HepG2 (cell line): ENCODE measurements around the gene GNG5. TPM values are rescaled to one million over a fixed set of nuclear protein-coding genes. Genes with fewer than 3 reads are reported as not detected.

Experiments
- AKAP8 ChIP-seq: sonication (generic); formaldehyde crosslinking; IDR thresholded peaks from 2 replicates; pipeline ENCODE4 v1.5.1; 2020; ENCODE audit warnings: mild to moderate bottlenecking, missing genetic modification reagents
- ARNT2 ChIP-seq: sonication (generic); formaldehyde crosslinking; IDR thresholded peaks from 2 replicates; pipeline ENCODE4 v1.8.0; 2022; ENCODE audit warnings: mild to moderate bottlenecking, low read depth, missing genetic modification reagents, moderate library complexity
- ATM ChIP-seq: fragments of 450-650 bp; IDR thresholded peaks from 2 replicates; pipeline ENCODE4 v1.7.1; 2017; ENCODE audit warnings: mild to moderate bottlenecking, borderline replicate concordance
- CBX5 ChIP-seq: sonication (generic); formaldehyde crosslinking; IDR thresholded peaks from 2 replicates; pipeline ENCODE4 v1.4.0; 2020; ENCODE audit warnings: missing genetic modification reagents, borderline replicate concordance
- CCDC6 ChIP-seq: sonication (generic); formaldehyde crosslinking; IDR thresholded peaks from 2 replicates; pipeline ENCODE4 v1.8.1; 2022; ENCODE audit warnings: mild to moderate bottlenecking, missing genetic modification reagents, moderate library complexity
- GPN1 ChIP-seq: sonication (generic); formaldehyde crosslinking; IDR thresholded peaks from 2 replicates; pipeline ENCODE4 v1.5.1; 2020; ENCODE audit warnings: missing genetic modification reagents, borderline replicate concordance
- HCFC1 ChIP-seq: fragments of 150-350 bp; IDR thresholded peaks from 2 replicates; pipeline ENCODE4 v1.6.1; 2014; ENCODE audit warnings: low read depth, low read length
- HNRNPLL ChIP-seq: fragments of 200-400 bp; formaldehyde crosslinking; IDR thresholded peaks from 2 replicates; pipeline ENCODE4 v1.6.1; 2017; ENCODE audit warnings: mild to moderate bottlenecking, low read depth, low read length; ENCODE audit not compliant: poor library complexity, severe bottlenecking
- IKZF1 ChIP-seq: fragments of 450-650 bp; IDR thresholded peaks from 2 replicates; pipeline ENCODE4 v1.7.1; 2016
- KDM4B ChIP-seq: sonication (generic); formaldehyde crosslinking; IDR thresholded peaks from 2 replicates; pipeline ENCODE4 v1.4.0; 2020; ENCODE audit warnings: missing genetic modification reagents
- MAFK ChIP-seq, 2 experiments: IDR thresholded peaks in 1 of 2; conservative IDR thresholded peaks in 1 of 2; 2 replicates each; pipeline ENCODE4 v1.6.1; 2011; ENCODE audit warnings: improper control_type of control experiment in 2 of 2, low read length in 2 of 2
- MEIS2 ChIP-seq: sonication (generic); formaldehyde crosslinking; IDR thresholded peaks from 2 replicates; pipeline ENCODE4 v1.9.0; 2021; ENCODE audit warnings: mild to moderate bottlenecking, missing genetic modification reagents
- PHF5A ChIP-seq: IDR thresholded peaks from one replicate; pipeline ENCODE4 v1.6.1; 2018; ENCODE audit warnings: low read depth, missing genetic modification reagents; ENCODE audit not compliant: unreplicated experiment
- RAD21 ChIP-seq: fragments of 450-650 bp; formaldehyde crosslinking; IDR thresholded peaks from 2 replicates; pipeline ENCODE4 v1.5.0; 2020; ENCODE audit warnings: mild to moderate bottlenecking
- XBP1 ChIP-seq: sonication (generic); formaldehyde crosslinking; IDR thresholded peaks from 2 replicates; pipeline ENCODE4 v1.5.0; 2020; ENCODE audit warnings: missing genetic modification reagents
- ZBTB1 ChIP-seq: sonication (generic); formaldehyde crosslinking; IDR thresholded peaks from 2 replicates; pipeline ENCODE4 v1.4.0; 2020; ENCODE audit warnings: missing genetic modification reagents, borderline replicate concordance
- ZMYM3 ChIP-seq: sonication (generic); formaldehyde crosslinking; IDR thresholded peaks from 2 replicates; pipeline ENCODE4 v1.5.1; 2020; ENCODE audit warnings: mild to moderate bottlenecking, missing genetic modification reagents
- ZNF234 ChIP-seq: sonication (generic); formaldehyde crosslinking; conservative IDR thresholded peaks from 2 replicates; pipeline ENCODE4 v1.5.1; 2020; ENCODE audit warnings: mild to moderate bottlenecking, missing genetic modification reagents
- ZNF337 ChIP-seq: sonication (generic); formaldehyde crosslinking; IDR thresholded peaks from 2 replicates; pipeline ENCODE4 v1.5.1; 2020; ENCODE audit warnings: missing genetic modification reagents, low read depth, mild to moderate bottlenecking, borderline replicate concordance
- ZNF556 ChIP-seq: sonication (generic); formaldehyde crosslinking; IDR thresholded peaks from 2 replicates; pipeline ENCODE4 v1.4.0; 2020; ENCODE audit warnings: mild to moderate bottlenecking, missing genetic modification reagents, borderline replicate concordance
- ZNF589 ChIP-seq: sonication (generic); formaldehyde crosslinking; conservative IDR thresholded peaks from 2 replicates; pipeline ENCODE4 v1.8.0; 2022; ENCODE audit warnings: mild to moderate bottlenecking, moderate library complexity, missing genetic modification reagents
- ZNF839 ChIP-seq: sonication (generic); formaldehyde crosslinking; IDR thresholded peaks from 2 replicates; pipeline ENCODE4 v1.4.0; 2020; ENCODE audit warnings: missing genetic modification reagents, mild to moderate bottlenecking, borderline replicate concordance
- polyA plus RNA-seq, 8 experiments: library from polyadenylated mRNA; depleted of rRNA in 3 of 8; stranded (reverse) in 7 of 8; unstranded in 1 of 8; fragments of >200 nt; fragmentation: Illumina TruSeq in 4 of 8; extraction: Trizol in 4 of 8; gene quantifications; 2 replicates each; pipeline versions ENCODE4 v1.2.1 to v1.2.3, GENCODE V29; 2011 to 2016; ENCODE audit warnings: low read depth in 4 of 8, missing spikeins in 1 of 8, mixed read lengths in 1 of 8; ENCODE audit not compliant: insufficient read depth in 1 of 8
- total RNA-seq, 5 experiments: library from RNA; depleted of rRNA; stranded (reverse); fragments of >200 nt; fragmentation: Illumina TruSeq; extraction: Trizol; gene quantifications; 2 replicates each; pipeline ENCODE4 v1.2.3, GENCODE V29; 2016; ENCODE audit warnings: low read depth in 1 of 5
- TF ChIP-seq, protein P1 (sequence below): sonication (generic); formaldehyde crosslinking; IDR thresholded peaks from 2 replicates; pipeline ENCODE4 v1.4.0; 2020; ENCODE audit warnings: mild to moderate bottlenecking, missing genetic modification reagents
- TF ChIP-seq, protein P2 (sequence below): sonication (generic); formaldehyde crosslinking; IDR thresholded peaks from 2 replicates; pipeline ENCODE4 v1.5.0; 2020; ENCODE audit warnings: missing genetic modification reagents
- TF ChIP-seq, protein P3 (sequence below): sonication (generic); formaldehyde crosslinking; IDR thresholded peaks from 2 replicates; pipeline ENCODE4 v1.9.0; 2022; ENCODE audit warnings: low read depth, missing genetic modification reagents
- TF ChIP-seq, protein P4 (sequence below): IDR thresholded peaks from 2 replicates; pipeline ENCODE4 v1.6.1; 2016; ENCODE audit warnings: missing compliant biosample characterization, missing genetic modification reagents, borderline replicate concordance

GNG5 gene
- total and polyA plus RNA-seq, 2 of the 13 experiments (the other 11 are each of a cell fraction or from before 2014, with no cell fraction given), result 103 to 137 TPM

- TF ChIP-seq ATM, result no peak
- no peak for TF ChIP-seq HCFC1
- TF ChIP-seq ZBTB1 (CRISPR knock-in tag), result no peak
- TF ChIP-seq, protein P1, sequence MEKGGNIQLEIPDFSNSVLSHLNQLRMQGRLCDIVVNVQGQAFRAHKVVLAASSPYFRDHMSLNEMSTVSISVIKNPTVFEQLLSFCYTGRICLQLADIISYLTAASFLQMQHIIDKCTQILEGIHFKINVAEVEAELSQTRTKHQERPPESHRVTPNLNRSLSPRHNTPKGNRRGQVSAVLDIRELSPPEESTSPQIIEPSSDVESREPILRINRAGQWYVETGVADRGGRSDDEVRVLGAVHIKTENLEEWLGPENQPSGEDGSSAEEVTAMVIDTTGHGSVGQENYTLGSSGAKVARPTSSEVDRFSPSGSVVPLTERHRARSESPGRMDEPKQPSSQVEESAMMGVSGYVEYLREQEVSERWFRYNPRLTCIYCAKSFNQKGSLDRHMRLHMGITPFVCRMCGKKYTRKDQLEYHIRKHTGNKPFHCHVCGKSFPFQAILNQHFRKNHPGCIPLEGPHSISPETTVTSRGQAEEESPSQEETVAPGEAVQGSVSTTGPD (CRISPR knock-in tag), result no peak
- TF ChIP-seq ZNF234 (CRISPR knock-in tag), result no peak
- no peak for TF ChIP-seq CBX5
- TF ChIP-seq XBP1, result no peak
- TF ChIP-seq, protein P2, sequence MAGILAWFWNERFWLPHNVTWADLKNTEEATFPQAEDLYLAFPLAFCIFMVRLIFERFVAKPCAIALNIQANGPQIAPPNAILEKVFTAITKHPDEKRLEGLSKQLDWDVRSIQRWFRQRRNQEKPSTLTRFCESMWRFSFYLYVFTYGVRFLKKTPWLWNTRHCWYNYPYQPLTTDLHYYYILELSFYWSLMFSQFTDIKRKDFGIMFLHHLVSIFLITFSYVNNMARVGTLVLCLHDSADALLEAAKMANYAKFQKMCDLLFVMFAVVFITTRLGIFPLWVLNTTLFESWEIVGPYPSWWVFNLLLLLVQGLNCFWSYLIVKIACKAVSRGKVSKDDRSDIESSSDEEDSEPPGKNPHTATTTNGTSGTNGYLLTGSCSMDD, result no peak
- no peak for TF ChIP-seq ZNF589 (CRISPR knock-in tag)
- 0 out of 2 replicates have a peak, but pooled peaks have one; percentile 21 for TF ChIP-seq ZMYM3
- 0 out of 2 replicates have a peak, but pooled peaks have one; percentile 33 for TF ChIP-seq ZNF337
- no peak for TF ChIP-seq PHF5A (CRISPR knock-in tag)
- TF ChIP-seq MAFK (conservative IDR thresholded peaks at IDR 0.05 in 1 of 2, IDR thresholded peaks at IDR 0.05 in 1 of 2; ENCODE audit: low read length in 2 of 2), result no peak
- no peak for TF ChIP-seq KDM4B (CRISPR knock-in tag)
- TF ChIP-seq HNRNPLL, result peak; percentile 84
- no peak for TF ChIP-seq IKZF1
- no peak for TF ChIP-seq ZNF839 (CRISPR knock-in tag)
- TF ChIP-seq AKAP8 (CRISPR knock-in tag), result no peak
- TF ChIP-seq, protein P3, sequence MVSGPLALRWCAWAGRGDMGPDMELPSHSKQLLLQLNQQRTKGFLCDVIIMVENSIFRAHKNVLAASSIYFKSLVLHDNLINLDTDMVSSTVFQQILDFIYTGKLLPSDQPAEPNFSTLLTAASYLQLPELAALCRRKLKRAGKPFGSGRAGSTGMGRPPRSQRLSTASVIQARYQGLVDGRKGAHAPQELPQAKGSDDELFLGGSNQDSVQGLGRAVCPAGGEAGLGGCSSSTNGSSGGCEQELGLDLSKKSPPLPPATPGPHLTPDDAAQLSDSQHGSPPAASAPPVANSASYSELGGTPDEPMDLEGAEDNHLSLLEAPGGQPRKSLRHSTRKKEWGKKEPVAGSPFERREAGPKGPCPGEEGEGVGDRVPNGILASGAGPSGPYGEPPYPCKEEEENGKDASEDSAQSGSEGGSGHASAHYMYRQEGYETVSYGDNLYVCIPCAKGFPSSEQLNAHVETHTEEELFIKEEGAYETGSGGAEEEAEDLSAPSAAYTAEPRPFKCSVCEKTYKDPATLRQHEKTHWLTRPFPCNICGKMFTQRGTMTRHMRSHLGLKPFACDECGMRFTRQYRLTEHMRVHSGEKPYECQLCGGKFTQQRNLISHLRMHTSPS (CRISPR knock-in tag), result no peak
- TF ChIP-seq ARNT2 (CRISPR knock-in tag), result no peak
- no peak for TF ChIP-seq CCDC6 (CRISPR knock-in tag)
- no peak for TF ChIP-seq GPN1 (CRISPR knock-in tag)
- TF ChIP-seq, protein P4, sequence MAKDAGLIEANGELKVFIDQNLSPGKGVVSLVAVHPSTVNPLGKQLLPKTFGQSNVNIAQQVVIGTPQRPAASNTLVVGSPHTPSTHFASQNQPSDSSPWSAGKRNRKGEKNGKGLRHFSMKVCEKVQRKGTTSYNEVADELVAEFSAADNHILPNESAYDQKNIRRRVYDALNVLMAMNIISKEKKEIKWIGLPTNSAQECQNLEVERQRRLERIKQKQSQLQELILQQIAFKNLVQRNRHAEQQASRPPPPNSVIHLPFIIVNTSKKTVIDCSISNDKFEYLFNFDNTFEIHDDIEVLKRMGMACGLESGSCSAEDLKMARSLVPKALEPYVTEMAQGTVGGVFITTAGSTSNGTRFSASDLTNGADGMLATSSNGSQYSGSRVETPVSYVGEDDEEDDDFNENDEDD (CRISPR knock-in tag), result peak; percentile 19; the same call in 1 of the 2 replicates
- no peak for TF ChIP-seq RAD21 (CRISPR knock-in tag)
- no peak for TF ChIP-seq ZNF556 (CRISPR knock-in tag)
- TF ChIP-seq MEIS2, result no peak
Observed at GRCh38 chr1:84506729-84507453, 510 bp upstream of the GNG5 start (continued).
